GM18517 (cell line): ENCODE data around the gene TM7SF2.
A peak's percentile ranks its signal among the peaks of the same experiment; 100 is the strongest.

Experiments used
- ATAC-seq: cut with Tn5 transposase; IDR thresholded peaks from one replicate; pipeline ENCODE4 v1.9.1; 2021; ENCODE audit warnings: mild to moderate bottlenecking, moderate library complexity; ENCODE audit not compliant: unreplicated experiment

The TM7SF2 gene

DNA sequence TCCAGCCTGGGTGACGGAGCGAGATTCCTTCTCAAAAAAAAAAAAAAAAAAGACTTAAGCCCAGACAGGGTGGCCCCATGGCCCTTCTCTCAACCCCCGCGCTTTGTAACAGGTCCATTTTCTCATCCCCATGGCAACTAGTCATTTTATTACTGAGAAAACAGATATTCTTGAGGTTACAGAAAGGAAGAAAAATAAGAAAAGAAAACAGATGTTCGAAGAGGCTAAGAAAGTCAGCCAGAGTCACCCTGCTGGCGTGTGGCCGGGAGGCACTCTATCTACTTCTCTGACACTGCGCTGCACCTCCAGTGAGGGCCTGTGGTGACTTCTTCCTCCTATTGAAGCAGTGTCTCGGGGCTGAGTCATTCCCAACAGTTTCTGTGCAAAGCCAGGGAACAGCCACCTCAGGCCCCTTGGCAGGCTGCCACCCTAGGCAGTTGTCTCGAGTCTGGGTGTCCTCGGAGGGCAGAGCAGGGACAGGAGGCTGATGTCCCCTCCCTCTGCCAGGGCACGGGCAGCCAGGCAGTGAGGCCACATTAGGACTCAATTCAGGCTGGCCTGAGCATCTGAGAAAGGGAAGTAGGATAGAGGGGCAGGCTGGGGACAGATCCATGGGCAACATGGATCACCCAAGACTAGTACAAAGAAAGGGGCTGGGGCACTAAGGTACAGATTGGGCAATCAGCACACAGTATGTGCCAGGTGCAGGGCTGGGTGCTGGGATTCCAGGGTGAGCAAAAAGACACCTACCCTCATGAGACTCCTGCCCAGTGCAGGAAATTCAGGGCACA lies 39.0 kb downstream of the TM7SF2 start:
- no peak for ATAC-seq

DNA sequence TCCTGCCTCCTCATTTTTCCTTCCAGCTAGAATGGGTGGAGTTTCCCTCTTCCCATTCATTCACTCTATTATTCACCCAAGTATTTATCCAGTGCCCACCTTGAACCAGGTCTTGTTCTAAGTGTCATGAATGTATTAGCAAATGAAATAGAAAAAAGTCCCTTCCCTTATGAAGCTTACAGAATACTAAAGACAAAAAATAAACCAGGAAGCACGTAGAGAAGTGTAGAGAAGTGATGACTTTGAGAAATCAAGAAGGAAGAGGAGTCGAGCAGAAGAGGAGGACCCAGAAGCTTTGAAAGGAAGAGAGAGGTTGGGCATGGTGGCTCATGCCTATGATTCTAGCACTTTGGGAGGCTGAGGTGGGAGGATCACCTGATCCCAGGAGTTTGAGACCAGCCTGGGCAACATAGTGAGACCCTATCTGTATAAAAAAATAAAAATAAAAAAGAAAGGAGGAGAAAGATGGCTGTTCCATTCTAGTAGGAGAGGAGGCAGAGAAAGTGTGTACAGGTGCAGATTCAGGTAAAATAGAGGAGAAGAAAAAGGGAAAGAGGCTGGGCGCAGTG lies 39.7 kb downstream of the TM7SF2 start:
- ATAC-seq, result no peak

DNA sequence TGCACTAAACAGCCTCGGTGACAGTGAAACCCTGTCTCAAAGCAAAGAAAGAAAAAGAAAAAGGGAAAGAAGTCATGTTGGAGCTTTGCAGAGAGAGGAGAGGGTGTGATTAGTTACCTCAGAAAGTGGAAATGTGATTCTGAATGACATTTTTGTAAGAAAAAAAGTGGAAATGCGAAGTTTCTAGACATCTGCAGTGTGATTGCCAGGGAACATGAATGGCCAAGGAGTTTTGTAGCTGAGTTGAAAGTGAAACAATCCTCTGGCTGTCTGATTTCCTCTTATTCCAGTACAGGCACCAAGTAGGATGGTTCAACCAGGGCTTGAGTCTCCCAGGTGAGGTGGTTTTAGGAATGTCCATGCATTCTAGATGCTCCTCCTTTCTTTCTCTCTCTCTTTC lies 40.5 kb downstream of the TM7SF2 start:
- ATAC-seq, result no peak

DNA sequence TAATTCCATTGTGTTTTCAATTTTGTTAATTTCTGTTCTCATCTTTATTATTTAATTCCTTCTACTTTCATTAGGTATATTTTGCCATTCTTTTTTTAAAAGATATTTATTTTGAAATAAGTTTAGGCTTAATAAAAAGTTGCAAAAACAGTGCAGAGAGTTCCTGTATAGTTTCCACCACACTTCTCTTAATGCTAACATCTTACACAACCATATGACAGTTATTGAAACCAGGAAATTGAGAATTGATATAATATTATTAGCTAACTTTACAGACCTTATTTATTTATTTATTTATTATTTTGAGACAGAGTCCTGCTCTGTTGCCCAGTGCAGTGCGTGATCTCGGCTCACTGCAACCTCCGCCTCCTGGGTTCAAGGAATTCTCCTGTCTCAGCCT lies 44.6 kb downstream of the TM7SF2 start:
- no peak for ATAC-seq

DNA sequence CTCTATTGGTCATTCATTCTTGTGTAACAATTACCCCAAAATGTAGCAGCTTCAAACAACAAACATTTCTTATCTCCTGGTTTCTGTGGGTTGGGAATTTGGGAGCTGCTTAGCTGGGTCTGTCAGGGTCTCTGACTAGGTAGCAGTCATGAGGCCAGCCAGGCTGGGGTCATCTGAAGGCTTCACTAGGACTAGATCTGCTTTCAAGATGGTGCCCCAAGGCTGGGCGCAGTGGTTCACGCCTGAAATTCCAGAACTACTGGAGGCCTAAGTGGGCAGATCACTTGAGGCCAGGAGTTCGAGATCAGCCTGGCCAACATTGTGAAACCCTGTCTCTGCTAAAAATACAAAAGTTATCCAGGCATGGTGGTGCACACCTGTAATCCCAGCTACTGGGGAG lies 45.3 kb downstream of the TM7SF2 start:
- no peak for ATAC-seq

DNA sequence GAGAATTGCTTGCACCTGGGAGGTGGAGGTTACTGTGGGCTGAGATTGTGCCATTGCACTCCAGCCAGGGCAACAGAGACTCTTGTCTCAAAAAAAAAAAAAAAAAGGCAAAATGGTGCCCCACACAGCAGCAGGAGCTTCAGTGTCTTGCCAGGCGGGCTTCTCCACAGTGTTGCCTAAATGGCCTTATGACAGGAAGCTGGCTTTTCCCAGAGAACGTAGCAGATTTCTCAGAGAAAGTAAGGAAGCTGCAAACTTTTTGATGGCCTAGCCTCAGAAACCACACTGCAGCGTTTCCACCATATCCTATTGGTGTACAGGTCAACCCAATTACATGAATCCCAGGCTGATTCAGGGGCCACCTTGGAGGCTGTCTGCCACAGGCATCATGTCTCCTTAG lies 45.7 kb downstream of the TM7SF2 start:
- ATAC-seq, result no peak

DNA sequence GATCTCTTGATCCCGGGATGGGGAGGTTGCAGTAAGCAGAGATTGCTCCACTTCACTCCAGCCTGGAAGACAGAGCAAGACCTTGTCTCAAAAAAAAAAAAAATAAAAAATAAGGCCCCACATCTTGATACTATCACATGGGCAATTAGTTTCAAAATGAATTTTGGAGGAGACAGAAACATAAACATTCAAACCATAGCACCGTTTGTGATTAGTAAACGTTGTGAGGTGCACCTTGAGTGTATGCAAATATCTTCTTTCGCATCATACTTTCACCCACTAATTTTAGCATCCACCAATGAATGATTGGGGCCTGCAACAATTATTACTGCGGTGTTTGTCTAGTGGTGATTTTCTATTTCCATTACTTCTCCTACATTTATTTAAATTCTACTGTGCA lies 47.3 kb downstream of the TM7SF2 start:
- peak; percentile 77 for ATAC-seq

DNA sequence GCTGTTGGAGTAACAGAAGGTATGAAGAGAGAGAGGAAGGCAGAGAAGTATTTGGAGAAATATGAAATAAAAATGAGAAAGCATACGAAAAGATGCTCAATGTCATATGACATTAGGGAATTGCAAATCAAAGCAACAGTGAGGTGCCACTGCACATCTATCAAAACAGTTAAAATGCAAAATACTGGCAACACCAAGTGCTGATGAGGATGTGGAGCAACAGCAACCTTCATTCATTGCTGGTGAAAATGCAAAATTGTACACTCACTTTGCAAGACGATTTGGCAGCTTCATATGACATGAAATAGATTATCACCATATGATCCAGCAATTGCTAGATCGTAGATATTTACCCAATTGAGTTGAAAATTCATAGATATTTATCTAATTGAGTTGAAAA lies 49.0 kb downstream of the TM7SF2 start:
- no peak for ATAC-seq

DNA sequence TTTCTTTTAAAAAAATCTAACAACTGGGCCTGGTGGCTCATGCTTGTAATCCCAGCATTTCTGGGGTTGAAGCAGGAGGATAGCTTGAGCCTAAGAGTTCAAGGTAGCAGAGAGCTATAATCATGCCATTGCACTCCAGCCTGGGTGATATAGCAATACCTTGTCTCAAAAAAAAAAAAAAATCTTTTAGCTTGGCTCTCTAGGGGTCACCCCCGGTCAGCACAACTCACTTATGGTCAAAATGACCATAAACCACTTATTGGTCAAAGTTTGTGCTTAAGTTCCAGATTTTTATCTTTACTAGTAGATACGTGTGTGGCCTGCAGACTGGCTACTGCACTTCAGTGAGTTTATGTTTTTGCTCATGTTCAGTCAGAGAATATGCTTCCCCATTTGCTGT lies 52.0 kb downstream of the TM7SF2 start:
- ATAC-seq, result no peak
